ENCODE data around the gene PAK4.

Gene PAK4

GRCh38 chr19:39147480-39147879, 21.9 kb downstream of the PAK4 start:
- no peak for DNase-seq

GRCh38 chr19:39148939-39149529, 23.4 kb downstream of the PAK4 start:
- no peak for DNase-seq

- DNase-seq: no peak
Observed at GRCh38 chr19:39150235-39150634, 24.6 kb downstream of the PAK4 start.

DNA sequence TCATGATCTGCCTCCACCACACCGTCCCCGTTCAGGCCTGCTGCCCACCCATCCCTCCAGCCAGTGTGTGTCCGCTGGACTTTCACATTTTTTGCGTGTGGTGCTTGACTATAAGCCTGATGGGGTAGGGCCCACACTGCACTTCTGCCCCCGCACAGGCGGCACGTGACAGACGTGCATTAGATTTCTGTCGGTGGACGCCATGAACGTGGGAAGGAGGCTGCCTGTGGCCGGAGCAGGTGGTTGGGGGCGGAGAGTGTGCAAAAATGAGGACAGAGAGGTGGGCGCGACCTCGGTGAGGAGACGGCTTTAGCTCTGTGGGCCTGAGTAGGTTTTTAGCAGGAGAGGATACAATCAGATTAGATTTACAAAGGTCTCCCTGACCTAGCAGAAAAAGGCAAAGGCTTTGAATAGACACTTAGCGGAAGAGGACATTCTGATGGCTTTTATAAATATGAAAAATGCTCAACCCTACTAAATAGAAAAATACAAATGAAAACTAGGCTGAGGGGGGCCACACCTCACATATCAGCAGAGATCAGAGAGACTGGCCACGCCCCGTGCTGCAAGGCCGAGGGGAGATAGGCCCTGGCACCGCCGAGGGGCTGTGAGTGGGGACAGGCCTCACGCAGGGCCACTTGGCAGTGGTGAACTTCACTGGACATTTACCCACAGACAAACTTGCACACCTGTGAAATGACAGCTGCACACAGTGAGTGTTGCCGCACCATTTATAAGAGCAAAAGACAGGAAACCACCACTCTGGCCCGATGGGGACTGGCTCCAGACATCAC, 25.4 kb downstream of the PAK4 start:
- no peak for DNase-seq

GRCh38 chr19:39152066-39152465, 26.5 kb downstream of the PAK4 start:
- DNase-seq: no peak

DNA sequence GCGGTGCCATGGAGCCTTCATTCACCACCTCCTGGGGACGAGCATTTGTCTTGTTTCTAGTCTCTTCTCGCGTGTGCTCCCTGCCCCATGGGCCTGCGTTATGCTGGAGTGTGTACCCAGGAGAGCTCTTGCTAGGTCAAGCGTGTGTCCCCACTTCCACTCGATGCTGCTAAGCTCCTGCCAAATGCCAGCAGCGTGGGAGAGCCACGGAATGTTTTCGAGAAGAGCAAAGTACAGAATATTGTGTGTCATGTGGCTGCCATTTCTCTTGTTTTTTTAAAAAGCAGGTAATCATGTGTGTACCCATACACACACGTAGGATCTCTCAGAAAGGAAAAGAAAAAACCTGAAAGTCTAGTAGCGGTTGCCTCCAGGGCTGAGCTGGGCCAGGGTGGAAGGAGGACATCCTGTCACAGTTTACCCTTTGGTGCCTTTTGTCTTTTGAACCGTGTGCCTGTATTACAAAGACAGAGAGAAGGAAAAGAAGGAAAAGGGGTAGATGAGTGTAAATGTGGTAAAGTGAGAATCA, 28.6 kb downstream of the PAK4 start:
- no peak for DNase-seq

GRCh38 chr19:39154629-39155100, 29.1 kb downstream of the PAK4 start:
- DNase-seq: no peak

DNA sequence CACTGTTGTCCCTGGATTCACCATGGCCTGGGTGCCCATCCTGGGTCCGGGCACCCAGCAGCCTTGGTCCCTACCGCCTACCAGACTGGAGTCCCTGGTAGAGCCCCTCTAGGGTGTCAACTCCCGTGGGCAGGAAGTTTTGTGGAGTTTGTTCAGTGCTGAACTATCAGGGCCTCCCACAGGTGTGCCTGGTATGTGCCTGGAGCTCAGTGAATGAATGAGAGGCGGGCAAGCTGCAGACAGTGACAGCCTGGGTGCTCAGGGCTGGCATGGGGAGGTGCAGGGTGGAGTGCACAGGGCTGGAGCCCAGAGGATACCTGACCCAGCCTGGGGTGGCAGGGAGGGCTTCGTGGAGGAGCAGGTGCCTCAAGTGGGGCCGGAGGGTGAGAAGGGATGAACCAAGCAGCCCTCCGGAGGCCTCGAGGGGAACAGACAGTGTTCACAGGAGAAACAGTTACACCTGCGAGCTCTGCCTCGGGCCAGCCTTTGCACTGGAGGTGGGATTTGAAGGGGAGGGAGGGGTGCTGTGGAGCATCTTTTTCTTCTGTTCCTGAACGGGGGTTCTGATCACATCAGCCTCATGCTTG, 29.6 kb downstream of the PAK4 start:
- no peak for DNase-seq

- DNase-seq: no peak
Observed at GRCh38 chr19:39155741-39156140, 30.2 kb downstream of the PAK4 start.

- no peak for DNase-seq
Observed at GRCh38 chr19:39156326-39157230, 31.0 kb downstream of the PAK4 start.

DNA sequence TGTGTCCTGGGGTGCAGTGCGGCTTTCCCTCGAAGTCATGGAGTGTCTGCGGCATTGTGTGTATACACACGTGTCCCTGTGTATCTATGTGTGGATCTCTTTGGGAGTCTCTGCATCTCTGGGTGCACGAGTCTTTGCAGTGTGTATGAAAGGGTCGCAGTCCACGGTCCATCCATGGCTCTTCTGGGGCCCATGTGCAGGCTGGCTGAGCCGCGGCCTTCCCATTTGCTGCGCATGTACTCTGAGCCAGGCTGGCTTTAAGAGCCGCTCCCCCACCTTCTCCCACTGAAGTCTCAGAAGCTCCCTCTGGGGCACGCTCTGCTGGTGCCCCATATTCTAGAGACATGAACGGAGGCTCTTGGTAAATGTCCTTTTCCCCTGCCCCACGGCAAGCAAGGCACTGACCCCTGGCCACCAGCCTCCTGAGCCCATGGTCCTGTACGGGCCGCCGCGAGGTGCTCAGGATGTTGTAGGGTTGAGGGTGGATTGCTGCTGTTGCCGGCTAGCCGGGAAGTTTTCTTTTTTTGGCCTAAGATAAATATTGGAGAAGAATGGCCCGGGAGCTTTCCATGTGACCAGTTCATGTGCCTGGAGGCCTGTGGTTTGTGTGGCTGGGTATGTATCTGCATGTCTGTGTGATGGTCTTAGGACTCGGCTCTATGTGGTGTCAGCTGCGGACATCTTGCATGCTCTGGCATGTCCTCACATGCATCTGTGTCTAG, 31.9 kb downstream of the PAK4 start:
- DNase-seq: no peak

GRCh38 chr19:39157997-39158389, 32.4 kb downstream of the PAK4 start:
- no peak for DNase-seq

- no peak for DNase-seq
Observed at GRCh38 chr19:39158646-39159260, 33.2 kb downstream of the PAK4 start.

GRCh38 chr19:39160523-39160861, 34.9 kb downstream of the PAK4 start:
- no peak for DNase-seq

DNA sequence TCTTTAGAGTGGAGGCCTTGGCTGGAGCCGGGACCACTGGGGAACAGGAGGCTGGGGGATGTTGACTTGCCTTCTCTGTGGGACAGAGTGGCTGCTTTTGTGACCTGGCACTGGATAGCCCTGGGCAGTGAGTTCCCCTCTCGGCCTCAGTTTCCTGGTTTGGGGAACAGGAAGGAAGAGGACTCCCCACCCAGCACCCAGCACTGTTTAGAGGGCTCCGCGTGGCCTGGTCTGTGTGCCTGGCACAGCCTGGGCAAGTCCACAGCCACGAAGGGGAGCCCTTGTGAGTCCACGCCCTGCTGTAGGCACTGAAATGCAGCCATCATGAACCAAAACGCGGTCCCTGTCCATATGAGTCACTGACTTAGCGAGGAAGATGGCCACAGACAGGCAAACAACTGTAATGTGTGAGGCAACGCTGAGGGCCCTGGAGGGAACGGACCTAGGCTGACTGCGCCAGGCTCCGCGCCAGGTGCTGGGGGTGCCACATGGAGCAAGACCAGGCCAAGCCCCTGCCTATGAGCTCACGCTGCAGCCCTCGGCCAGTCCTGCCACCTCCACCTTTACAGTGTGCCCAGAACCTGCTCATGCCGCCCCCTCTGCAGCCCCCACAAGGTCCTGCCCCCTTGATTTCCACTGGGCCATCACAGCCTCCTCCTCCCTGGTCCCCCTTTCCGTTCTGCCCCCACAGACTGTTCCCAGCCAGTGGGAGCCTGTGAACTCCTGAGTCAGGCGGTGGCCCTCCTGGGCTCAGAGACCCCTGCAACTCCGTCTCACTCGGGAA, 35.5 kb downstream of the PAK4 start:
- no peak for DNase-seq

GRCh38 chr19:39162441-39163043, 37.0 kb downstream of the PAK4 start:
- no peak for DNase-seq

DNA sequence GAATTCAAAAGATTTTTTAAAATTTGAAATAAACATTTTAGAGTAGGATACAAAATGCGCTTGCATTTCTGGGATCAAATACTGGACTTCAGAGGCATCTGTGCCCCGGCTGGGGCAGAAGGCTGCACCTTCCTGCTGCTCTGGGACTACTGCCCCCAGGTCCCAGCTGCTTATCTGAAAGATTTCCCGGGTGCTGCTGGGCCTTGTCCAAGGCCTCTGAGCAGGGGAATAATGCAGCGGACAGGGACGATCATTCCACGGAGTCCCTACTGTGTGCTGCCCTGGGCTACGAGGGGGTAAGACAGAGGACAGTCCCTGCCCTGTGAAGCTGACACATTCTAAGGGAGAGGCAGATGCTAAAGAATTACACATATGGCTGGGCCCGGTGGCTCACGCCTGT, 38.0 kb downstream of the PAK4 start:
- no peak for DNase-seq

GRCh38 chr19:39164289-39164688, 38.7 kb downstream of the PAK4 start:
- DNase-seq: no peak

DNA sequence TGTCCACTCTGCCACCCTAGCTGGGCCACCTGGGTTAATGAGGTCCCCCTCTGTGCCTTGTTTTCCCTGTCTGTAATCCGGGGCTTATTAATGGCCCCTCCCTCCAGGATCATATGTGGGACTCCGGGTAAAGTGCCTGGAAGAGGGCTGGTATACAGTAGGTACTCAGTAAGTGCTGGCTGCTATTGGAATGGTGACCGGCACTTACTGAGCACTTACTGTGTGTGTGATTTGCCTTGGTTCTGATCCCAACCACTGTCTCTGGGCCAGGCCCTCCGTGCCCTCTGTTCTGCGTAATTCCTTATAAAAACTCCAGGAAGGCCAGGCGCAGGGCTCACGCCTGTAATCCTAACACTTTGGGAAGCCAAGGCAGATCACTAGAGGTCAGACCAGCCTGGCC, 40.3 kb downstream of the PAK4 start:
- no peak for DNase-seq

GRCh38 chr19:39166571-39167391, 41.2 kb downstream of the PAK4 start:
- DNase-seq: peak; percentile 32
